Neuronal stem cell (in vitro differentiated cells): ENCODE results near the gene EEPD1.

ENCODE experiments used
- DNase-seq: peaks from one replicate; pipeline ENCODE4 v3.0.0-alpha.2; 2013; ENCODE audit warnings: low spot score
- H2AFZ ChIP-seq: one replicate; pipeline ENCODE4 v1.6.1; 2013; ENCODE audit warnings: mild to moderate bottlenecking, low read length, inconsistent platforms
- H2AK5ac ChIP-seq: 2 replicates; pipeline ENCODE4 v1.6.1; 2013; ENCODE audit warnings: low read depth, mild to moderate bottlenecking, inconsistent platforms, low read length, moderate library complexity, mixed read lengths
- H2BK120ac ChIP-seq: 2 replicates; pipeline ENCODE4 v1.6.1; 2013; ENCODE audit warnings: low read depth, mild to moderate bottlenecking, inconsistent platforms, low read length, moderate library complexity, mixed read lengths
- H2BK12ac ChIP-seq: one replicate; pipeline ENCODE4 v1.6.1; 2013; ENCODE audit warnings: low read length, inconsistent platforms
- H2BK15ac ChIP-seq: 2 replicates; pipeline ENCODE4 v1.6.1; 2013; ENCODE audit warnings: mild to moderate bottlenecking, low read length, inconsistent platforms, mixed read lengths
- H2BK5ac ChIP-seq: one replicate; pipeline ENCODE4 v1.6.1; 2013; ENCODE audit warnings: inconsistent platforms, mild to moderate bottlenecking, low read length, moderate library complexity
- H3K14ac ChIP-seq: one replicate; pipeline ENCODE4 v1.6.1; 2013; ENCODE audit warnings: low read length, inconsistent platforms
- H3K18ac ChIP-seq: 2 replicates; pipeline ENCODE4 v1.6.1; 2013; ENCODE audit warnings: low read length, inconsistent platforms
- H3K23ac ChIP-seq: 2 replicates; pipeline ENCODE4 v1.6.1; 2013; ENCODE audit warnings: low read depth, mild to moderate bottlenecking, mixed read lengths, low read length, inconsistent platforms; ENCODE audit not compliant: poor library complexity
- H3K27ac ChIP-seq: replicated peaks from 3 replicates; pipeline ENCODE4 v1.5.1; 2013; ENCODE audit warnings: low read length, inconsistent platforms
- H3K27me3 ChIP-seq, 3 experiments: 2 replicates each; pipeline ENCODE4 v1.6.1; 2013; ENCODE audit warnings: low read length in 3 of 3, mild to moderate bottlenecking in 2 of 3, inconsistent platforms in 1 of 3, low read depth in 1 of 3, mixed read lengths in 1 of 3, moderate library complexity in 1 of 3; ENCODE audit not compliant: control insufficient read depth in 3 of 3, insufficient read depth in 3 of 3
- H3K36me3 ChIP-seq, 2 donors: replicated peaks in 1 of 2; 2 replicates each; pipeline ENCODE4 v1.6.1; 2013; ENCODE audit warnings: low read length in 2 of 2; ENCODE audit not compliant: control insufficient read depth in 2 of 2, insufficient read depth in 2 of 2
- H3K4ac ChIP-seq: 2 replicates; pipeline ENCODE4 v1.6.1; 2013; ENCODE audit warnings: inconsistent platforms, mild to moderate bottlenecking, low read length, moderate library complexity
- H3K4me1 ChIP-seq, 2 donors: 1 replicate in 1 of 2; 2 replicates in 1 of 2; pipeline ENCODE4 v1.6.1; 2013; ENCODE audit warnings: low read length in 2 of 2, low read depth in 1 of 2; ENCODE audit not compliant: control insufficient read depth in 2 of 2, insufficient read depth in 1 of 2
- H3K4me2 ChIP-seq: one replicate; pipeline ENCODE4 v1.6.1; 2013; ENCODE audit warnings: mild to moderate bottlenecking, low read length, inconsistent platforms; ENCODE audit not compliant: insufficient read depth, poor library complexity, severe bottlenecking
- H3K4me3 ChIP-seq, 2 donors: 2 replicates each; pipeline ENCODE4 v1.5.1; 2013; ENCODE audit warnings: low read length in 2 of 2, mild to moderate bottlenecking in 2 of 2, inconsistent platforms in 1 of 2, moderate library complexity in 1 of 2
- H3K79me1 ChIP-seq: one replicate; pipeline ENCODE4 v1.6.1; 2013; ENCODE audit warnings: low read depth, mild to moderate bottlenecking, inconsistent platforms, low read length, moderate library complexity
- H3K9ac ChIP-seq: one replicate; pipeline ENCODE4 v1.6.1; 2013; ENCODE audit warnings: mild to moderate bottlenecking, low read depth, low read length, inconsistent platforms; ENCODE audit not compliant: poor library complexity
- H3K9me3 ChIP-seq, 2 donors: replicated peaks in 1 of 2; 2 replicates each; pipeline versions ENCODE3 to v1.6.1; 2013; ENCODE audit warnings: low read length in 2 of 2, mild to moderate bottlenecking in 2 of 2, inconsistent platforms in 1 of 2, low read depth in 1 of 2, mixed read lengths in 1 of 2, moderate library complexity in 1 of 2; ENCODE audit not compliant: control insufficient read depth in 2 of 2, insufficient read depth in 1 of 2
- H4K8ac ChIP-seq: one replicate; pipeline ENCODE4 v1.6.1; 2013; ENCODE audit warnings: low read depth, mild to moderate bottlenecking, inconsistent platforms, low read length, moderate library complexity
- H4K91ac ChIP-seq: one replicate; pipeline ENCODE4 v1.6.1; 2013; ENCODE audit warnings: low read length, low read depth, mild to moderate bottlenecking, inconsistent platforms; ENCODE audit not compliant: poor library complexity
- WGBS, 2 donors: extraction: QIAGEN DNeasy Blood & Tissue Kit; methylation state at CpG; one replicate each; pipeline ENCODE4 v1.1.7; 2013; ENCODE audit warnings: missing lambda C conversion rate in 2 of 2, mixed read lengths in 1 of 2; ENCODE audit not compliant: insufficient read length in 2 of 2, insufficient replicate concordance in 1 of 2; ENCODE audit errors: extremely low coverage in 2 of 2; 5-methylcytosine and 5-hydroxymethylcytosine counted together

EEPD1 gene

GRCh38 chr7:36263095-36263484 is 110.0 kb downstream of the EEPD1 start:
- no peak overlapping the region for H2AFZ ChIP-seq
- H2BK120ac ChIP-seq, result no peak overlapping the region
- H3K4me1 ChIP-seq, result peaks cover 6 to 18% of the 10 kb centered on the region in 2 donors
- H3K23ac ChIP-seq, result no peak overlapping the region
- H3K4me2 ChIP-seq, result no peak overlapping the region
- no peak overlapping the region for H4K8ac ChIP-seq
- H2BK15ac ChIP-seq, result no peak overlapping the region
- no peak overlapping the region for H4K91ac ChIP-seq
- H3K27ac ChIP-seq, result no peak overlapping the region
- no peak overlapping the region for H3K18ac ChIP-seq
- no peaks in the 10 kb centered on the region for H3K9me3 ChIP-seq
- no peak overlapping the region for H2AK5ac ChIP-seq
- no peak overlapping the region for H2BK5ac ChIP-seq
- H2BK12ac ChIP-seq, result no peak overlapping the region
- no peak overlapping the region for H3K4me3 ChIP-seq
- no peaks in the 10 kb centered on the region for H3K27me3 ChIP-seq
- H3K79me1 ChIP-seq, result no peaks in the 10 kb centered on the region
- H3K9ac ChIP-seq, result no peak overlapping the region
- no peak overlapping the region for H3K4ac ChIP-seq
- no peaks in the 10 kb centered on the region for H3K36me3 ChIP-seq
- H3K14ac ChIP-seq, result no peak overlapping the region
- WGBS, 2 donors, result no CpG with 5 or more reads among the region's 5 CpGs
- no peak for DNase-seq

GRCh38 chr7:36264123-36264801 is 111.2 kb downstream of the EEPD1 start:
- no peak overlapping the region for H3K14ac ChIP-seq
- no peak overlapping the region for H3K27ac ChIP-seq
- H3K79me1 ChIP-seq, result no peaks in the 10 kb centered on the region
- no peak overlapping the region for H3K9ac ChIP-seq
- no peak for DNase-seq
- no peak overlapping the region for H3K18ac ChIP-seq
- no peak overlapping the region for H4K8ac ChIP-seq
- no peak overlapping the region for H2AK5ac ChIP-seq
- no peaks in the 10 kb centered on the region for H3K36me3 ChIP-seq
- H2AFZ ChIP-seq, result no peak overlapping the region
- H2BK12ac ChIP-seq, result no peak overlapping the region
- no peak overlapping the region for H2BK120ac ChIP-seq
- H3K4me3 ChIP-seq, result no peak overlapping the region
- WGBS, 2 donors, result no CpG with 5 or more reads among the region's 7 CpGs
- H3K4me2 ChIP-seq, result no peak overlapping the region
- no peak overlapping the region for H2BK5ac ChIP-seq
- no peaks in the 10 kb centered on the region for H3K9me3 ChIP-seq
- no peak overlapping the region for H2BK15ac ChIP-seq
- peaks cover 0 to 12% of the 10 kb centered on the region in 2 donors for H3K4me1 ChIP-seq
- no peak overlapping the region for H3K4ac ChIP-seq
- no peak overlapping the region for H4K91ac ChIP-seq
- H3K27me3 ChIP-seq, result no peaks in the 10 kb centered on the region
- no peak overlapping the region for H3K23ac ChIP-seq

- Histone ChIP-seq H2AK5ac (no peak overlapping the region), H3K27me3 (no peaks in the 10 kb centered on the region), H3K4me1 (peaks cover 0 to 11% of the 10 kb centered on the region in 2 donors), H4K8ac (no peak overlapping the region), H3K36me3 (no peaks in the 10 kb centered on the region), H2AFZ (no peak overlapping the region), H2BK5ac (no peak overlapping the region), H3K9me3 (no peaks in the 10 kb centered on the region), H3K27ac (no peak overlapping the region), H3K23ac (no peak overlapping the region), H3K4me2 (no peak overlapping the region), H4K91ac (no peak overlapping the region), H3K14ac (no peak overlapping the region), H3K9ac (no peak overlapping the region), H3K79me1 (no peaks in the 10 kb centered on the region), H2BK12ac (no peak overlapping the region), H2BK120ac (no peak overlapping the region), H3K4ac (no peak overlapping the region), H2BK15ac (no peak overlapping the region), H3K4me3 (no peak overlapping the region), H3K18ac (no peak overlapping the region)
- WGBS, 2 donors, result no CpG with 5 or more reads among the region's 6 CpGs
- DNase-seq, result no peak
Measured at GRCh38 chr7:36264913-36265516, 112.0 kb downstream of the EEPD1 start.

- Histone ChIP-seq H3K4me2 (no peak overlapping the region), H2AK5ac (no peak overlapping the region), H2BK120ac (no peak overlapping the region), H3K27me3 (no peaks in the 10 kb centered on the region), H3K14ac (no peak overlapping the region), H4K91ac (no peak overlapping the region), H3K23ac (no peak overlapping the region), H2BK5ac (no peak overlapping the region), H3K9ac (no peak overlapping the region), H2BK12ac (no peak overlapping the region), H3K4ac (no peak overlapping the region), H3K27ac (no peak overlapping the region), H3K9me3 (no peaks in the 10 kb centered on the region), H2BK15ac (no peak overlapping the region), H2AFZ (no peak overlapping the region), H3K4me3 (no peak overlapping the region), H4K8ac (no peak overlapping the region), H3K79me1 (no peaks in the 10 kb centered on the region), H3K18ac (no peak overlapping the region), H3K4me1 (peaks cover 0 to 5% of the 10 kb centered on the region in 2 donors), H3K36me3 (no peaks in the 10 kb centered on the region)
- WGBS, 2 donors, result no CpG with 5 or more reads among the region's 3 CpGs
- DNase-seq, result no peak
Measured at GRCh38 chr7:36265680-36266079, 112.6 kb downstream of the EEPD1 start.
